ENCODE measurements around the gene RPUSD4. TPM values are rescaled to one million over a fixed set of nuclear protein-coding genes. Genes with fewer than 3 reads are reported as not detected.

The RPUSD4 gene
- total and polyA plus RNA-seq, 10 of the 15 experiments (the other 5 are each of a cell fraction or from before 2014, with no cell fraction given) = 24.5 to 47.6 (median 31.7) TPM

- Histone ChIP-seq H3K36me3 (ENCODE audit: control insufficient read depth in 2 of 2, insufficient read depth in 2 of 2, low read length in 1 of 2) (peaks cover 0 to 3% of the 10 kb centered on the region in 2 experiments; a peak in 2 of 4 replicates), H3K27me3 (replicated peaks in 1 of 2; ENCODE audit: control insufficient read depth in 2 of 2, insufficient read depth in 2 of 2, low read length in 1 of 2) (no peaks in the 10 kb centered on the region), H3K27ac (ENCODE audit: control insufficient read depth, insufficient read depth) (no peak overlapping the region), H3K9me3 (replicated peaks; ENCODE audit: control insufficient read depth, insufficient read depth, low read length) (no peaks in the 10 kb centered on the region), H4K20me1 (ENCODE audit: control insufficient read depth, insufficient read depth) (no peaks in the 10 kb centered on the region), H3K4me1 (ENCODE audit: control insufficient read depth, insufficient read depth, low read length) (no peaks in the 10 kb centered on the region), H3K79me2 (ENCODE audit: control insufficient read depth, insufficient read depth, low read length) (no peaks in the 10 kb centered on the region), H3K9ac (ENCODE audit: control insufficient read depth, insufficient read depth, low read length) (no peak overlapping the region), H3K4me2 (ENCODE audit: control insufficient read depth, insufficient read depth) (no peak overlapping the region), H3K4me3 (no peak overlapping the region), H2AFZ (ENCODE audit: control insufficient read depth, low read depth, low read length) (no peak overlapping the region)
- WGBS (ENCODE audit: insufficient coverage, insufficient replicate concordance, low lambda C conversion rate, missing lambda C conversion rate) = 88% methylated on average over 4 of the region's 4 CpGs
- CTCF ChIA-PET = no interaction called here
- no peak for FAIRE-seq
- TF ChIP-seq RBBP5 (conservative IDR thresholded peaks at IDR 0.05) = no peak
- no peak for TF ChIP-seq ESRRA (IDR thresholded peaks at IDR 0.05; ENCODE audit: low read length)
- TF ChIP-seq RAD21 (IDR thresholded peaks at IDR 0.05; ENCODE audit: insufficient read depth, low read depth, low read length) = no peak
- TF ChIP-seq CBX5 (IDR thresholded peaks at IDR 0.05; ENCODE audit: low read depth) = no peak
- TF ChIP-seq ASH2L (IDR thresholded peaks at IDR 0.05; ENCODE audit: borderline replicate concordance, low read depth) = no peak
- no TSS peak for BruUV-seq (replicated peaks)
- intact Hi-C loops (cut with micrococcal nuclease; ENCODE audit: unreplicated experiment) = no loop called here
- SMC1A ChIA-PET (ENCODE audit: uncharacterized antibody, unreplicated experiment) = no interaction called here
- DNase-seq (ENCODE audit: low read depth, low spot score) = no peak
- RAD21 ChIA-PET (ENCODE audit: unreplicated experiment) = no interaction called here
- ATAC-seq = no peak
- POLR2A ChIA-PET = no interaction called here
- in situ Hi-C loops (cut with MboI) = no loop called here
Observed at GRCh38 chr11:126253265-126253664, 41.8 kb upstream of the RPUSD4 start.

GRCh38 chr11:126246636-126247035 lies 35.2 kb upstream of the RPUSD4 start:
- no TSS peak for BruUV-seq (replicated peaks)
- no peak overlapping the region for H3K4me2 ChIP-seq (ENCODE audit: control insufficient read depth, insufficient read depth)
- ChIA-PET SMC1A (ENCODE audit: uncharacterized antibody, unreplicated experiment) (no interaction called here), CTCF (interaction anchor here (1.6 kb wide), 1 partner anchor 10 kb away, joined by 3 read pairs; no protein-coding TSS in a partner anchor), POLR2A (interaction anchor here (1.3 kb wide), 1 partner anchor 22 kb away, joined by 3 read pairs; the partner anchor contains the start of genes FOXRED1 and SRPRA), RAD21 (ENCODE audit: unreplicated experiment) (no interaction called here)
- H3K4me3 ChIP-seq = no peak overlapping the region
- FAIRE-seq = no peak
- intact Hi-C loops (cut with micrococcal nuclease; ENCODE audit: unreplicated experiment) = no loop called here
- H3K27me3 ChIP-seq (replicated peaks in 1 of 2; ENCODE audit: control insufficient read depth in 2 of 2, insufficient read depth in 2 of 2, low read length in 1 of 2) = no peaks in the 10 kb centered on the region
- DNase-seq (ENCODE audit: low read depth, low spot score) = no peak
- H3K27ac ChIP-seq (ENCODE audit: control insufficient read depth, insufficient read depth) = no peak overlapping the region
- H3K79me2 ChIP-seq (ENCODE audit: control insufficient read depth, insufficient read depth, low read length) = no peaks in the 10 kb centered on the region
- no peaks in the 10 kb centered on the region for H3K4me1 ChIP-seq (ENCODE audit: control insufficient read depth, insufficient read depth, low read length)
- H3K9ac ChIP-seq (ENCODE audit: control insufficient read depth, insufficient read depth, low read length) = no peak overlapping the region
- in situ Hi-C loops (cut with MboI) = no loop called here
- 69% methylated on average over 2 of the region's 2 CpGs for WGBS (ENCODE audit: insufficient coverage, insufficient replicate concordance, low lambda C conversion rate, missing lambda C conversion rate)
- no peaks in the 10 kb centered on the region for H3K9me3 ChIP-seq (replicated peaks; ENCODE audit: control insufficient read depth, insufficient read depth, low read length)
- H4K20me1 ChIP-seq (ENCODE audit: control insufficient read depth, insufficient read depth) = no peaks in the 10 kb centered on the region
- peaks cover 1 to 4% of the 10 kb centered on the region in 2 experiments; a peak in 3 of 4 replicates for H3K36me3 ChIP-seq (ENCODE audit: control insufficient read depth in 2 of 2, insufficient read depth in 2 of 2, low read length in 1 of 2)
- ATAC-seq = no peak
- H2AFZ ChIP-seq (ENCODE audit: control insufficient read depth, low read depth, low read length) = no peak overlapping the region
- TF ChIP-seq NR2F1 (conservative IDR thresholded peaks at IDR 0.05) (no peak), SMARCA5 (IDR thresholded peaks at IDR 0.05) (no peak), REST (IDR thresholded peaks at IDR 0.05; ENCODE audit: low read depth, low read length) (no peak), RFX5 (IDR thresholded peaks at IDR 0.05; ENCODE audit: low read depth, low read length) (no peak), CBFB (IDR thresholded peaks at IDR 0.05; ENCODE audit: low read depth) (no peak), ZBTB11 (CRISPR knock-in tag; IDR thresholded peaks at IDR 0.05) (no peak), TBL1XR1 (IDR thresholded peaks at IDR 0.05; ENCODE audit: low read depth, low read length) (no peak)

Measured in GM12878 (cell line).